H7 (cell line): ENCODE measurements around the gene NFE2L1. TPM values are rescaled to one million over a fixed set of nuclear protein-coding genes. Genes with fewer than 3 reads are reported as not detected.
A peak's percentile ranks its signal among the peaks of the same experiment; 100 is the strongest.
"Not testable (repeated sequence)": the region's sequence is repeated elsewhere in the genome, so short reads cannot be mapped to it uniquely, and the experiment has no call there.

Source experiments
- DNase-seq: peaks from one replicate; pipeline ENCODE4 v3.0.0; 2012
- H3K27me3 ChIP-seq: 2 replicates; pipeline ENCODE4 v1.6.0; 2011; ENCODE audit warnings: mild to moderate bottlenecking, low read length; ENCODE audit not compliant: control insufficient read depth, insufficient read depth
- H3K36me3 ChIP-seq: replicated peaks from 2 replicates; pipeline ENCODE4 v1.5.1; 2011; ENCODE audit warnings: low read length; ENCODE audit not compliant: control insufficient read depth, insufficient read depth
- H3K4me3 ChIP-seq: 2 replicates; pipeline ENCODE4 v1.5.1; 2011; ENCODE audit warnings: low read depth, mild to moderate bottlenecking, control low read depth, low read length, moderate library complexity; ENCODE audit not compliant: insufficient read depth
- total RNA-seq: library from RNA; depleted of rRNA; stranded (reverse); fragments of >200 nt; shearing (Covaris generic); gene quantifications from 2 replicates; pipeline ENCODE4 v1.2.3, GENCODE V29; 2014; rRNA removed

Gene NFE2L1, protein sequence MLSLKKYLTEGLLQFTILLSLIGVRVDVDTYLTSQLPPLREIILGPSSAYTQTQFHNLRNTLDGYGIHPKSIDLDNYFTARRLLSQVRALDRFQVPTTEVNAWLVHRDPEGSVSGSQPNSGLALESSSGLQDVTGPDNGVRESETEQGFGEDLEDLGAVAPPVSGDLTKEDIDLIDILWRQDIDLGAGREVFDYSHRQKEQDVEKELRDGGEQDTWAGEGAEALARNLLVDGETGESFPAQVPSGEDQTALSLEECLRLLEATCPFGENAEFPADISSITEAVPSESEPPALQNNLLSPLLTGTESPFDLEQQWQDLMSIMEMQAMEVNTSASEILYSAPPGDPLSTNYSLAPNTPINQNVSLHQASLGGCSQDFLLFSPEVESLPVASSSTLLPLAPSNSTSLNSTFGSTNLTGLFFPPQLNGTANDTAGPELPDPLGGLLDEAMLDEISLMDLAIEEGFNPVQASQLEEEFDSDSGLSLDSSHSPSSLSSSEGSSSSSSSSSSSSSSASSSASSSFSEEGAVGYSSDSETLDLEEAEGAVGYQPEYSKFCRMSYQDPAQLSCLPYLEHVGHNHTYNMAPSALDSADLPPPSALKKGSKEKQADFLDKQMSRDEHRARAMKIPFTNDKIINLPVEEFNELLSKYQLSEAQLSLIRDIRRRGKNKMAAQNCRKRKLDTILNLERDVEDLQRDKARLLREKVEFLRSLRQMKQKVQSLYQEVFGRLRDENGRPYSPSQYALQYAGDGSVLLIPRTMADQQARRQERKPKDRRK
- total RNA-seq = 89.5 and 114 TPM in 2 replicates

DNA sequence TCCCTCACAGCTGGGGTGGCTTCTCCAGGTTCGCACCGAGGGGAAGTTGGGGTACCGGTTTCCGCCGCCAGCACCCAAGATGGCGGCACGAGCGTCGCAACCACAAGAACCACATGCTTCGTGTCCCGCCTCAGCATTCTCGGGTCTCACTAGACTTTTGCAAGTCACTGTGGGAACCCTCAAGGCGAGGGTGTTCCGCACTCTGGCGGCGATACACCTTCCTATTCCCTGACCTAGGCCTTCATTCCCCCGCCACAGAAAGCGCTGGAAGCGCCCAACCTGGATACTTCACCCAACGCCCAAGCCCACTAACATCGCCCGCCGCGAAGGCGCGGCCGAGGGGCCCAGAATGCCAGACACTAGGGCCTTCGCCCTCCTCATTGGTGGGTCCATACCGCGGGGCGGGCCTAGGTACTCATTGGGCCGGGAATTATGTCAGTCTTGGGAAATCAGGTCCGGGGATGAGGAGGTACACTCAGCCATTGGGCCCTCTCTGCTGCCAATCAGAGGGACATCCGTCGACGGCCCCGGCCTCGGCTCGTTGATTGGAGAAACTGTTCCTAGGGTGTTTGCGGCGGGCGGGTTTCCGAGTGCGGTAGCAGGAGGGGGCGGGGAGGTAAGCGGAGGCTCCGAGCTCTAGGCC is at the start of gene NFE2L1:
Gene NFE2L1, plus strand, starts transcription at position 619 of the 643 bp plus-strand sequence. CDS start 2,760 bp downstream, outside the sequence.
- Histone ChIP-seq H3K4me3 (peak within 1 kb of the TSS; percentile 94), H3K36me3 (peaks cover 17% of the 10 kb centered on the region), H3K27me3 (no peaks in the 10 kb centered on the region)
- peak; percentile 98 for DNase-seq

DNA sequence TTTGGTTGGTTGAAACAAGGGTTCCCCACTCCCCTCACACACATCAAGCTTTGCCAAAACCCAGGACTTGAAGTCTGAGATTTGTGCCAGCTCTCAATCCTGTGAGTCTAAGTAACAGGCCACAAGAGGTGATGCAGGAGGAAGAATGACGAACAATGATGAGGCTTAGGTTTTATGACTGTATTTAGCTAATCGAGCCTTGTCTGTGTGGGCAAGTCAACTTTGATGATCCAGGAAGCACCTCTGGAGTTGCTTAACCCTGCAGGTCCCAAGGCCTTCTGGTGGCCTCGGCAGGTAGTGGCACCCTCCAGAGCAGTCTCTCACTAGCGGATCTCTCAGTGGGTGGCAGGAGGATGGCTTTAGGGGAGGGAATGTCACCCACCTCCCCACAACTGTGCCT is 48.6 kb upstream of the NFE2L1 start:
- Histone ChIP-seq H3K36me3 (no peaks in the 10 kb centered on the region), H3K27me3 (no peaks in the 10 kb centered on the region), H3K4me3 (no peak overlapping the region)
- DNase-seq = peak; percentile 51

DNA sequence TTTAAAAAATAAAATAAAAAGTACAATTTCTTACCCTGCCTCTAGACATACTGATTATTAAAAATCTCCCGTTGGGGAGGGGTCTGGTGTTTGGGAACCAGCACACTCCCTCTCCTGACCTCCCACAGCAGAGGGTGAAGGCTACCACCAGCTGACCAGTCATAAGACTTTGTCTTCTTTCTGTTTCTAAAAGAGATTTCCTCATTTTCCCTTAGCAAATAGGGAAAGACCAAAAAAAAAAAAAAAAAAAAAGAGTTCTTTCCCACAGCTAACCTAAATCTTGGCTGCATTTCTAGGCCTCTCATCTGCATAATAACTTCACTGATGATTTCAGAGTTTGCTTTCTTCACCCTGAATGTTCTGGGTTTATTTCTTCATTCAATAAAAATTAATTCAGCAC is 47.0 kb upstream of the NFE2L1 start:
- H3K36me3 ChIP-seq = no peaks in the 10 kb centered on the region
- H3K27me3 ChIP-seq = no peaks in the 10 kb centered on the region
- DNase-seq = no peak
- no peak overlapping the region for H3K4me3 ChIP-seq

DNA sequence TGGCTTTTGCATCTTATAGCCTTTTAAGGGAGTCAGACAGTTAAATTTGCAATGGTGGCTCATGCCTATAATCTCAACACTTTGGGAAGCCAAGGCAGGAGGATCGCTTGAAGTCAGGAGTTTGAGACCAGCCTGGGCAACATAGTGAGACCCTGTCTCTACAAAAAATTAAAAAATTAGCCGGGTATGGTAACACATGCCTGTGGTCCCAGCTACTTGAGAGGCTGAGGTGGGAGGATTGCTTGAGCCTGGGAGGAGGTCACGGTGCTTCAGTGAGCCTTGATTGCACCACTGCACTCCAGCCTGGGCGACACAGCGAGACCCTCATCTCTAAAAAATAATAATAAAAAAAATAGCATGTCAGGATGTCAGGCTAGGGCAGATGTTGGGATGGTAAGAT is 46.5 kb upstream of the NFE2L1 start:
- not testable (repeated sequence) for H3K4me3 ChIP-seq, DNase-seq, H3K27me3 ChIP-seq, H3K36me3 ChIP-seq

DNA sequence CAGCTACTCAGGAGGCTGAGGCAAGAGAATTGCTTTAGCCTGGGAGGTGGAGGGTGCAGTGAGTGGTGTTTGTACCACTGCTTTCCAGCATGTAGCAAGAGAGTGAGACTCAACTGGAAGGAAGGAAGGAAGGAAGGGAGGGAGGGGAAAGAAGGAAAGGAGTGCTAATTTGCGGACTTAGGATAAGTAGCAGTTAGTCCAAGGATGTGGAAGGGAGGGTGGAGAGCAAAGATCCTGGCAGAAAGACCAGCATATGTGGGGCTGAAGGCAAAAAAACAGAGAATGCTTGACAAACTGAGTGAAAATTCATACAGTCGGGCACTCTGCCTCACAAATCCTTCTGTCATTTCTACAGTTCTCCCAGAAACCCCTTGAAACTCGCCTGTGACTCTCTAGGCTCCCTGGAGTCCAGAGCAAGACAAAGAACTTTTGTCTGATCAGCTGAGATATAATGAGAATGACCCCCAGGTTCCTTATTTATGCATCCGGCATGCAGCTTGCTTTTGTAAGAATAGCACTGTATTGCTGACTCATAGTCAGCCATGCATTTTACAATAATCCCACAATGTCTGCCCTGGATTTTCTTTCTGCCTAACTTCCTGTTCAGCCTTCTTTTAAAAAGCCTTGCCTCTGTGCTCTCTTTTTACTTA is 45.8 kb upstream of the NFE2L1 start:
- Histone ChIP-seq H3K27me3 (no peaks in the 10 kb centered on the region), H3K36me3 (no peaks in the 10 kb centered on the region), H3K4me3 (peak overlapping the region; percentile 2; the same call in 1 of the 2 replicates)
- peak; percentile 51 for DNase-seq

DNA sequence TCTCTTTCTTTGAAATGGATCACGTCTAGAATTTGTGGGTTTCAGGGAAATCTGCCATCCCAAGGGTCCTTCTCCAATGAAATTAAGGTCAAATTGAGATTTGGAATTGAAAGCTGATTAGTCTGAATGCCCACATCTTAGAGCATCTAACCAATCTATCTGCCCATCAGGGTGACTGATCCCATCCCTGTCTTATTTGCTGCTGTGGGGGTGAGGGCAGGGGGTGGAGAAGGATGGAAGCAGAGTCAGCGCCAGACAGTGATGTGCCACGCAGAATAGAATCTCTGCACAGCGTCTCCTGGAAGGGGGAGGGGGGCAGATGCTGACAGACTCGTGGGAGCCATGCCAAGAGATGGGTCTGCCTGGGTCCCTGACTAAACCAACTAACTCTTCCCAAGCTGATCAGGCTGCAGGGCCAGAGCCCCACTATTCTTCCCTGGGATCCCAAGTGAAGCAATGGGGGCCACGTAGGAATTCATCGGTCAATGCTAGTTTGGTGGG is 45.2 kb upstream of the NFE2L1 start:
- Histone ChIP-seq H3K4me3 (no peak overlapping the region), H3K36me3 (no peaks in the 10 kb centered on the region), H3K27me3 (no peaks in the 10 kb centered on the region)
- DNase-seq = no peak

DNA sequence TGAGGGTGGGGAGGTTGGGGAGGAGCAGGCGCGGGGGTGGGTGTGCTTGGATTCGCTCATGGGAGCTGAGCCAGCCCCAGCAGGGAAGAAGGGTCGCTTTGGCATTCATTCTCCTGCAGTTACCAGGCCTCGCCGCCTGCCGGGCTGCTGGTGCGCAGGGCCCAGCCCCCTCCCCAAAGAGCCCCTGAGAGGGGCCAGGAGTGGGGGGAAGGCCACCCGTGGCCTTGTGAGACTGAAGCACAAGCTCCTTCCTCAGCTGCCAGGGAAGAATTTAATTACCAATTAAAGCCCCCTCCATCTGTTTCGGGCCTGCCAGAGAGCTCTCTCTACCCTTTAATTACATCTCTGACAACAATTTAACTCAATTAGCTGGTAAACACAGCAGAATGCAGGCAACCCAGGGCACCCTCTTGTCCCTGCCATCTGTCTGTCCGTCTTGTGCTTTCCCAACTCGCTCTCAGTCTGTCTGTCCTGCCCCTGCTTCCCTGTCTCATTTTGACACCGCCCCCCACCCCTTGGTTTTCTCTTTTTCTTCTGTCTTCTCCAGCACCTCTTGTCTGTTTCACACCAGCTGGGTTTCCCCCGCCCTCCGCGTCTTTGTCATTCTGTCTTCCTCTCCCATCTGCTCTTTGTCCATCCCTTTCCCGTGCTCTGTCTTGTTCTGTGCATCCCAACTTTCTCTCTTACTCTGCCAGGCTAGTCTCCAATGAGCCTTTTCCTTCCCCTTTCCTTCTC is 44.6 kb upstream of the NFE2L1 start:
- H3K4me3 ChIP-seq = no peak overlapping the region
- H3K36me3 ChIP-seq = no peaks in the 10 kb centered on the region
- peak; percentile 80 for DNase-seq
- H3K27me3 ChIP-seq = no peaks in the 10 kb centered on the region

DNA sequence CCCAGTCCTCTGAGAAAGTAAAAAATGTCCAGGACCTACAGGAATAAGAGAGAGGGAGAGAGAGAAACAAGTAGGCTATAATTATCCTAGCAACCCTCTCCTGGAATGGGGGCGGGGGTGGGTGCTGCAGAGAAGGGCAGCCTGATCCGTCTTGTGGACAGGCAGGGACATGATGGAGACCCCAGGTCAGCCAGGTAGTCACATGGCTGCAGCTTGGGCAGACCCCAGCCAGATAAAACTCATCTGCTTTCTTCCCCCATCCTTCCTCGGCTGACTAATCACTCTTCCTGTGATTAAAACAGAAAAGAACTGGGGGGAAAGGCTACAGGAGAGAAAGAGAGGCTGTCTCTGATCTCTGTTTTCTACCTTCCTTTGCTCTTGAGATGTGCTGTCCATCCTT is 43.2 kb upstream of the NFE2L1 start:
- Histone ChIP-seq H3K27me3 (no peaks in the 10 kb centered on the region), H3K36me3 (no peaks in the 10 kb centered on the region), H3K4me3 (no peak overlapping the region)
- no peak for DNase-seq

DNA sequence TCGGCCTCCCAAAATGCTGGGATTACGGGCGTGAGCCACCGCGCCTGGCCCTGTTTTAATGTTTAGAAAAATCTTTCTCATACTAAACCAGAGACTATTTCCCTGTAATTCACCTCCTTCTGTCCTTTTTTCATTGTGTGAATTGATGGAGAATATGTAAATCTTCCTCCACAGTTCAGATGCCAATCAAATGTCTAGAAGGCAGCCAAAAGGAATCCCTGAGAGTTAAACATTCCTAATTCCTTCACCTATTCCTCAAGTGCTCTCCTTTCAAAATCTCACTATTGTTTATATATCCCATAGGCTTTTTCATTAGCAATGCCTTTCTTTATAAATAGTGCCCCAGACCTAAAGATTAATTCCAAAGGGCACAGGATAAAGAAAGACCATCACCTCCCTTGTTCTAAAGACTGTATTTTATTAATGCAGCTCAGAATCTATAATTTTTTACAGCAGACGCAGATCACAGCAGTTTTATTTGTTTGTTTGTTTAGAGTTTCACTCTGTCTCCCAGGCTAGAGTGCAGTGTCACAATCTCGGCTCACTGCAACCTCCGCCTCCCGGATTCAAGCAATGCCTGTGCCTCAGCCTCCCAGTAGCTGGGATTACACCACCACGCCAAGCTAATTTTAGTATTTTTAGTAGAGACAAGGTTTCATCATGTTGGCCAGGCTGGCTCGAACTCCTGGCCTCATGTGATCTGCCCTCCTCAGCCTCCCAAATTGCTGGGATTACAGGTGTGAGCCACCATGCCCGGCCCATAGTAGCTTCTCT is 41.0 kb upstream of the NFE2L1 start:
- no peak for DNase-seq
- peaks cover 5% of the 10 kb centered on the region for H3K27me3 ChIP-seq
- H3K36me3 ChIP-seq = no peaks in the 10 kb centered on the region
- no peak overlapping the region for H3K4me3 ChIP-seq

DNA sequence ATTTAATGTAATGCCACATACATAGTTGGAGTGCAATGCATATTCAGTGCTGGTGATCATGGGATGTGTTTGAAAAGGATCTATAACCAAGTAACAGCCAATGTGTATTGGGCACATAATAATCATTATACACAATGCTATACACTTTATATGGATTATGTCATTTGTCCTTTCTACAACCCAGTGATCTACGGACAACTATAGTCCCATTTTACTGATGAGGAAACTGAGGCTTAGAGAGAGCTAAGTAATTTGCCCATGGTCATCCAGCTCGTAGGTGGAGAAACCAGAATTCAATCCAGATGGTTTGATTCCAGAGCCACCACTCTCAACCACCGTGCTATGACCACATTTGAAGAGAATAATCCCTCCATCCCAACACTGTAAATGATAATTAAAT is 38.0 kb upstream of the NFE2L1 start:
- H3K4me3 ChIP-seq = no peak overlapping the region
- no peaks in the 10 kb centered on the region for H3K36me3 ChIP-seq
- no peak for DNase-seq
- peaks cover 15% of the 10 kb centered on the region for H3K27me3 ChIP-seq

DNA sequence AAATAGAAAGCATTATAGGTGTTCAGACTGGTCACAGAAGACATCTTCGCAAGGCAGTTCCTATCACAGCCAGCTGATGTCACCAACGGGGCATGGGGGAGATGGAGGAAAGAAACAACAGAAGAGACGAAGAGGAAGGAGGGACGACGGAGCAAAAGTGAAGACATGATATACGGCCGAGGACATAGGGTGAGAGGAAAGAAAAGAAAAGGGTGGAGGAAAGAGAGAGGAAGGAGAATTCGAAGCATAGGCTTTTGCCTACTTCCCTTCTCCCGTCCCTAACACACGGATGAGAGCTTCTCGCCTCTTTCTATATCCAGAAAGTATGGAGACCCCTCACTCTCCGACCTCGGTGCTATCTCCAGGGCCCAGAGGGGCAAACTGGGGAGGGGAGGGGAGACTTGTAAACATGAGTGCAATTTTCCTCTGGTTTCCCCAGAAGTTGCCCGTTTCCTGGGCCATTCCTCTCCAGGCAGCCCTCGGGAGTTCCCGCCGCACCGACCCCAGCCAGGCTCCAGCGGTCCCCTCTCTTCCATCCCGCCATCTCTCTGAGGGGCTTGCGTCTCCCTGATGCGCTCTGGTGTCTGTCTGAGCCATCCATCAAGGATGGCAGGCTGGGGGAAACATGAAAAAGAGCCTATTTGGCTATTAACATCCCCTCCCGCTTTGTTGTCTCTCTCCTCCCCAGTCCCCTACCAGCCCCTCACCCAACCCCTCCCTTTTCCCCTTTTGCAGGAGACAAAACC is 36.6 kb upstream of the NFE2L1 start:
- DNase-seq = peak; percentile 80
- H3K4me3 ChIP-seq = peak overlapping the region; percentile 48

DNA sequence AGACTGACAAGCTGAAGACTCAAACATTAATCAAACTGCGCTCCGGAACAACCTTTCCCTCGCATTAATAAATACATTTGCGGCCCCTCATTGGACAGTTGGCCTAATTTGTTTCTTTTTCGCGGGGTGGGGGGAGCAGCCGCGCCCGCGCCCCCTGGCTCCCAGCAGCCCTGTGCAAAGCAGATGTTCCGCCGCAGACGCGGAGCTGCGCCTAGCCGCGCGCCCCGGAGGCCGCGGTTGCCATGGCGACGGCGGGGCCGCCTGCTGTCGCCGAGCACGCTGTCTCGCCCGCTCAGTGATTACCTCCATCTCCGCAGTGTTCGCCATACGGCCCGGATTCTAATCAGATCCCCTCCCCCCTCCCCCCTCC is 36.0 kb upstream of the NFE2L1 start:
- DNase-seq = peak; percentile 93
- Histone ChIP-seq H3K4me3 (peak overlapping the region; percentile 48), H3K27me3 (peaks cover 15% of the 10 kb centered on the region), H3K36me3 (no peaks in the 10 kb centered on the region)

More for the DNA sequence above, 36.6 kb upstream of the NFE2L1 start:
- H3K27me3 ChIP-seq = peaks cover 15% of the 10 kb centered on the region
- H3K36me3 ChIP-seq = no peaks in the 10 kb centered on the region
